GM21367 (cell line): ENCODE data around the gene LILRB3.
"Not testable (repeated sequence)": the region's sequence is repeated elsewhere in the genome, so short reads cannot be mapped to it uniquely, and the experiment has no call there.

Experiments
- ATAC-seq: cut with Tn5 transposase; IDR thresholded peaks from one replicate; pipeline ENCODE4 v1.9.1; 2021; ENCODE audit not compliant: unreplicated experiment

Gene LILRB3

DNA sequence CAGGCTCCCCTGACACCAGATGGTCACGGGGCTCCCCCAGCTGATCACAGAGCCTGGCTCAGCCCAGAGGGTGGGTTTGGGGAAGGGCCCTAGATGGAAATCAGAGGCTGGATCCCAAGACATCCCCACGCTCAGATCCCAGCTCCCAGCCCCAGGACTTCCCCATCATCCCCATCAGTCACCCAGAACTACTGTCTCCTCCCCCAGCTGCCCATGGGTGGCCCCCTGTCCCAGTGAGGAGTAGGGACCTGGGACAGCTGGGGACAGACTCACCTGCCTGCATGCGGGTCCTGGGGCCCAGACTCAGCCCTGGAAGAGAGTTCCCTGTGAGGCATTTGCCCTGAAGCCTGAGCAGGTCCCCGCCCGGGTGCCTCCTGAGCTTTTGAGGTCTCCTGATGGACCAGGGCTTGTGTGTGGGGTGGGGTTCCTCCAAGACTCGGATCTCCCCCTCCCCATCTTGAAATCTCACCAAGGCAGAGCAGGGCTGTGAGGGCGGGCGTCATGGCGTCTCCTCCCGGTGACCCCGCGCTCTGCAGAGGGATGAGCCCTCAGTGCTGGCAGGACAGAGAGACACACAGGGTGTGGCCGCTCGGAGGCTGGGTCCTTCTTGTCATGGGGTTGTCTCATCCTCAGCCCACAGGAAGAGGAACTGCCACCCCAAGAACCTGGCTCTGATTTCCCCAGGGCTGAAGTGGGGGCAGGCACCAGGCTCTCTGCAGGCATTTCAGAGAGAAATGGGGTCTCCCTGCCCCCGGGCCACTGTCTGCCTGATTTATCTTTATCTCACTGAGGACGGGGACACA is at the start of gene LILRB3:
Gene LILRB3 (minus strand): TSS at position 534 of the 803 bp plus-strand sequence. CDS start 31 bp downstream, at position 503.
- ATAC-seq = not testable (repeated sequence)

GRCh38 chr19:54272181-54272580 is 49.4 kb upstream of the LILRB3 start:
- ATAC-seq = not testable (repeated sequence)

- not testable (repeated sequence) for ATAC-seq
Observed at GRCh38 chr19:54271587-54271986, 48.8 kb upstream of the LILRB3 start.

DNA sequence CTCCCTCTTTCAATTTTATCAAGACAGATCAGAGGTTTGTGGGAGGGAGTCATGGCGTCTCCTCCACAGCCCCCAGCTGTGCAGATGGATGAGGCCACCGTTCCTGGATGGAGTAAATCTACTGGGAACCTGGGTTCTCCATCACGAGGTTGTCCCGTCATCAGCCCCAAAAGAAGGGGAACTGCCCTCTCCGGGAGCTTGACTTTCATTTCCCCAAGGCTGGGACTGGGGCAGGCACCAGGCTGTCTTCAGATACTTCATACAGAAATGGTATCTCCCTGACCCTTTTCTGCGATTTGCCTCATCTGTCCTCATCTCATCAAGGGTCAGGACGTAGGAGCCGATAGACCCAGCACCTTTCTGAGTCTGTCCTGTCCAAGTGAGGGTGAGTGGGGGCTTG is 48.3 kb upstream of the LILRB3 start:
- ATAC-seq = no peak

GRCh38 chr19:54268936-54269335 is 46.1 kb upstream of the LILRB3 start:
- ATAC-seq = no peak

- ATAC-seq = no peak
Observed at GRCh38 chr19:54266133-54266532, 43.3 kb upstream of the LILRB3 start.

DNA sequence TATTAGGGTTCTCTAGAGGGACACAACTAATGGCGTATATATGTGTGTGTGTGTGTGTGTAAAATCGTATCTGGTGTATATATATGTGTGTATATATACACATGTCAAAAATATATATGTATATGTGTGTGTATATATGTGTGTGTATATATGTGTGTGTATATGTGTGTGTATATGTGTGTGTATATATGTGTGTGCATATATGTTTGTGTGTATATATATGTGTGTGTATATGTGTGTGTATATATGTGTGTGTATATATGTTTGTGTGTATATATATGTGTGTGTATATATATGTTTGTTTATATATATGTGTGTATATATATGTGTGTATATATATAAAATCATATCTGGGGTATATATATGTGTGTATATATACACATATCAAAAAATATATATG is 39.7 kb upstream of the LILRB3 start:
- no peak for ATAC-seq

GRCh38 chr19:54262066-54262465 is 39.3 kb upstream of the LILRB3 start:
- no peak for ATAC-seq

- no peak for ATAC-seq
Observed at GRCh38 chr19:54257116-54257480, 34.3 kb upstream of the LILRB3 start, which contains the start of gene LILRB5. LILRB5 (minus strand) TSS chr19:54257273; CDS start chr19:54257193, 80 bp downstream.

DNA sequence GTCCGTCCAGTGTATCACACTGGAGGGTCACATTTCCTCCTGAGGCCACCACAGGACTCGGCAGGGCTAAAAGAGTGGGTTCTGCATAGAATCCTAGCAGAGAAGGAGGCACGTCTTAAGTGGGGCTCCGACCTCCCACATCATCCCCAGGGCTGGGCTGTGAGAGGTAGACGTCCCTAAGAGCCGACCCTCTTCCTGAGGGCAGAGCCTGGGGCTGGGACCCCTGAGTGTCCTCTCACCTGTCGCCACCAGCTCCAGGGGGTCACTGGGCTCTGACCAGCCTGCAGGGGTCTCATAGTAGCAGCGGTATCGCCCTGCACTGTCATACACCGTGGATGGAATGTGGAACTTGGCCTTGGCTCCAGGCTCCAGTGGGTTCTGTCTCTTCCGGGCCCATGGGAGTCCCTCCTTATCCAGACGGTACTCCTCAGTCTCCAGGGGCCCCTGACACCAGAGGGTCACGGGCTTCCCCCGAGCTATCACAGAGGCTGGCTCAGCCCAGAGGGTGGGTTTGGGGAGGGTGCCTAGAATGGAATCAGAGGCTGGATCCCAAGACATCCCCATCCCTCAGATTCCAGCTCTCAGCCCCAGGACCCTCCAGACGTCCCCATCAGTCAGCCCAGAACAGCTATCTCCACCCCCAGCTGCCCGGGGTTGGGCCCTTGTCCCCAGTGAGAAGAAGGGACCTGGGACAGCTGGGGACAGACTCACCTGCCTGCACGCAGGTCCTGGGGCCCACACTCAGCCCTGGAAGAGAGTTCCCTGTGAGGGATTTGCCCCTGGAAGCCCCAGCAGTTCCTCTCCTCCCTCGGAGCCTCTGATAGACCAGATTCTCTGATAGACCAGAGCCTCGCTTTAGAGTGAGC is 33.7 kb upstream of the LILRB3 start:
- no peak for ATAC-seq

DNA sequence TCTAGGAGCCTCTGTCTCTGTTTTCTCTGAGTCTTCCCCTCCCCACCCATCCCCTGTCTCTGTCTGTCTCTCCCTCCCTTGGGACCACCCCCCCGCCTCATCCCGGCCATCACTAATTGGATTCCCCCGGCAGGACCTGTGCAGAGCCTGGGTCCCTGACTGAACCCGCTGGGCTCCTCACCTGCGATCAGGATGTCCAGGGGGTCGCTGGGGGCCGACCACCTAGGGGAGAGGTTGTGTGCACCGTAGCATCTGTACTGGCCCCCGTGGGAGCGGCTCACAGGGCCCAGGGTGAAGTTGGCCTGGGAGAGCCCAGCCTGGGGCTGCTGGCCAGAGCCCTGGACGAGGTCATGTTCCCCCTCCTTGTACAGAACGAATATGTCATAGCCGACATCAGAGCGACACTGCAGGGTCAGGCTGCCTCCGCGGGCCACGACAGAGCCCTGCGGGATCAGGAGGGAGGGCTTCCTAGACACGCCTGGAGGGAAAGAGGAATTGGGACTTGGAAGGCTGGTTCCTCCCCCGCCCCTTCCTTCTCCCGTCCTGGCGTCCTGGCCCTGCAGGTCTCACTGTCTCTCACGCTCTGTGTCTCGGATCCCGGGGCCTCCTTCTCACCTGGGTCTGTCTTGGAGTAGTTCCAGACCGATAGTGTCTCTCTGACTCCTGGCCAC is 32.4 kb upstream of the LILRB3 start:
- ATAC-seq = no peak

GRCh38 chr19:54254195-54254906 is 31.5 kb upstream of the LILRB3 start:
- ATAC-seq = no peak

GRCh38 chr19:54253331-54254194 is 30.8 kb upstream of the LILRB3 start:
- ATAC-seq = no peak

DNA sequence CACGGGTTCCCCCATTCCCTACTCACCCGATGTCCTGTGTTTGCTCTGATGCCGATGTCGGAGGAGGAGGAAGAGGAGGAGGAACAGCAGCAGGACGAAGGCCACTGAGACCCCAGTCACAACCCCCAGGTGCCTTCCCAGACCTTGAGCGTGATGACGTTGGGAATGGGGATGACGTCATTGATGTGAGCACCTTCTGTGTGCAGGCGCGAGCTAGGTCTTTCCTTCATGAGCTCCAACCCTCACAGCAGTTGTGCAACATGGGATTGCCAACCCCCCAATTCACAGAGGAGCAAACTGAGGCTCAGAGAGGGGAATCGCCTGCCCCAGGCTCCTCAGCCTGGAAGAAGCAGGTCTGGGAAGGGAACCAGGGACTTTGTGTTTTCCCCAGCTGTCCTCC is 30.0 kb upstream of the LILRB3 start:
- ATAC-seq = no peak

GRCh38 chr19:54252243-54252642 is 29.4 kb upstream of the LILRB3 start:
- no peak for ATAC-seq

DNA sequence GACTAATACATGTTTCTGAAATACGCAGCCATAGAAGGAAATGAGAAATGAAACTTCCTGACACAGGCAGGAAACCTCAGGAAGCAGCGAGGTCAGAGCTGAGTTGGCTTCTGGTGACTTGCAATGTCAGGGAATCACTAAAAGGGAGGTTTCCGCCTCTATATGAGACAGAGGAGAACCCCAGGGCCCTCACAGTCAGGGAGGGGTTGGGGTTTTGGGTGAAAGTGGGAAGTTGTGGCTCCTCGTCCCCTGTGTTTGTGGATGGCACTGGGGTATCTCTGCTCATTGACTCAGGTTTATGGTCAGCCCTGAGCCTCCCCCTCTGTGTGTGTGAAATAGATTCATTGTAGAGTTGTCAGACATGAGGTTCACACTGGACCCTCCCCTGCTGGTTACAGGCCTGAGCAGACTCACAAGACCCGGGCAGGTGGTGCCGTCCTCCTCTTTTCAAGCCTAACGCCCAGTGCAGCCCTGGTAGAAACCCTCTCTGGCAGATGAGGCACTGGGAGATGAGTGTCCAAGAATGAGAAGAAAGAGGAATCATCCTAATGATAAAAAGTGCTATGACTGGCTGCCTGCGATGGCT is 25.3 kb upstream of the LILRB3 start:
- no peak for ATAC-seq

DNA sequence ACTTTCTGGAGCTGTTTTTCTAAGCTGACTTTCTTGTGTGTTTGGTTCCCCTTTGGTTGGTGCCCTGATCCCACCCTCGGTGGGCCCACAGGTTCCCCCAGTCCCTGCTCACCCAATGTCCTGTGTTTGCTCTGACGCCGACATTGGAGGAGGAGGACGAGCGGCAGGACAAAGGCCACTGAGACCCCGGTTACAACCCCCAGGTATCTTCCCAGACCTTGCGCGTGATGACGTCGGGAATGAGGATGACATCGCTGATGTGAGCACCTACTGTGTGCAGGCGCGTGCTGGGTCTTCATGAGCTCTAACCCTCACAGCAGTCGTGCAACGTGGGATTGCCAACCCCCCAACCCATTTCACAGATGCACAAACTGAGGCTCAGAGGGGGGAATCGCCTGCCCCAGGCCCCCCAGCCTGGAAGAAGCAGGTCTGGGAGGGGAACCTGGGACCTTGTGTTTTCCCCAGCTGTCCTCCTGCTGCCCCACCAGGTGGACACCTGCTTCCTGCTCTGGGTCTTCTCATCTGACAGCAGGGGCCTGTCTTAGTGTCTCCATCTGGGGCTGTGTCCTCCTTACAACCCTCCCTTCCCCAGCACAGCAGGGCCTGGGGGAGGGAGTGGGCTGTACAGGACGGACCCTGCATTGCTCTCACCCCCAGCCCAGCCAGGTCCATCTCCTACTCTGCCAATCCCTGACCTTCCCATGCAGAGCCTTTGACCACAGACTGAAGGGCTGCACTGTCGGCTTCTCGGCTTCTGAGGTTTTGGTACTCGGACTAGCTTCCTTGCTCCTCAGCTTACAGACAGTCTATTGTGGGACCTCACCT is 24.5 kb upstream of the LILRB3 start:
- no peak for ATAC-seq

DNA sequence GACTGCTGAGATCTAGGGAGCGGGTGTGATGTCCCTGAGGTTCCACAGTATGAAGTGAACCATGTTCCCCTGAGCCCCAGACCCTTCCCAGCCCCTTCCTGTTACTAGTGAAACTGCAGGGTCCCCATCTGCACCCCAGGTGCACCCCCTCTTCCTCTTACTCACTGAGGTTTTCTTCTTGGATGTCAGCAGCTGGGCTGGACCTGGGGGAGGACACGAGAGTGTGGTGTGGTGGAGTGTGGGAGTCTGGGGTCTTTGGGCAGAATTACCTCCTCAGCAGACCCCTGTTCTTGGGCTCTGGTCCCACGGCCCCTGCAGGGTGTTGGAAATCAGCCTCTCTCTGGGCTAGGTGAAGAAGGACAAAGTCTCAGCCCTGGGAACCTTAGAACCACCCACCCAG is 23.1 kb upstream of the LILRB3 start:
- ATAC-seq = no peak

DNA sequence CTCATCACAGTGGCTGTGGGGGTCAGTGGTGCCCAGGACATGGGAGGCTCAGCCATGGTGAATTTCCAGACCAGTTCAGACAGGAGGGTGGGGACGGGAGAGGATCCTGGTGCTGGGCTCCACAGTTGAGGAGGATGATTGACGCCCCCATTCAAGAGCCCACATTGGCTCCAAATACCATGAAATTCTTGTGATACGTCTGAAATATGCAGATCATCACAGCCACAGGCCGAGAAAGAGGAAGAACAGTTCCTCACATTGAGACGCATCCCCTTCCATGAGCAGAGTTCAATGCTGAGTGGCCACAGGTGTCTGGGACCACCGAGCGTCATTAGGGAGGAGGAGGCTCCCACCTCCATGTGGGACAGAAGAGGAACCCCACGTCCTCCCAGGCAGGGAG is 21.0 kb upstream of the LILRB3 start:
- ATAC-seq = not testable (repeated sequence)
